Tibial nerve (tissue), 4 donors: ENCODE data around the gene HAUS2. TPM values are rescaled to one million over a fixed set of nuclear protein-coding genes. Genes with fewer than 3 reads are reported as not detected.

Experiments
- DNase-seq, 2 donors: peaks; one replicate each; pipeline ENCODE4 v3.0.0-alpha.2; 2019; ENCODE audit warnings: low spot score in 2 of 2
- H3K27ac ChIP-seq, 4 donors: fragments of 200-600 bp; sonication (generic) in 3 of 4; one replicate each; pipeline ENCODE4 v1.5.1; 2017 to 2019; ENCODE audit warnings: mild to moderate bottlenecking in 1 of 4
- H3K27me3 ChIP-seq, 2 donors: fragments of 200-600 bp; sonication (generic) in 1 of 2; one replicate each; pipeline versions ENCODE4 v1.5.1 to v1.6.0; 2017 to 2019
- H3K36me3 ChIP-seq, 3 donors: fragments of 200-600 bp; sonication (generic); one replicate each; pipeline ENCODE4 v1.5.1; 2018 to 2019
- H3K4me1 ChIP-seq, 4 donors: fragments of 200-600 bp; sonication (generic) in 3 of 4; one replicate each; pipeline ENCODE4 v1.5.1; 2017 to 2019
- H3K4me3 ChIP-seq, 4 donors: fragments of 200-600 bp; sonication (generic) in 3 of 4; one replicate each; pipeline ENCODE4 v1.5.1; 2017 to 2019; ENCODE audit warnings: mild to moderate bottlenecking in 1 of 4, moderate library complexity in 1 of 4
- H3K9me3 ChIP-seq, 4 donors: fragments of 200-600 bp; sonication (generic) in 3 of 4; one replicate each; pipeline ENCODE4 v1.5.1; 2017 to 2019
- EP300 ChIP-seq, 2 donors: sonication (generic); formaldehyde crosslinking; IDR thresholded peaks; one replicate each; pipeline ENCODE4 v1.6.1; 2017; ENCODE audit warnings: antibody characterized with exemption in 2 of 2, mild to moderate bottlenecking in 1 of 2
- POLR2A ChIP-seq, 2 donors: fragments of 450-650 bp; IDR thresholded peaks; one replicate each; pipeline ENCODE4 v1.6.1; 2017; ENCODE audit warnings: antibody characterized with exemption in 2 of 2, mild to moderate bottlenecking in 2 of 2, moderate library complexity in 2 of 2
- WGBS, 2 donors: methylation state at CpG; one replicate each; pipeline ENCODE4 v1.1.5; 2018; 5-methylcytosine and 5-hydroxymethylcytosine counted together
- total RNA-seq, 4 donors: library from RNA; depleted of rRNA; stranded (reverse); fragments of >200 nt; gene quantifications; one replicate each; pipeline ENCODE4 v1.1.0, GENCODE V29; 2016
- TF ChIP-seq, protein P1 (sequence below), 5 experiments: fragments of 200-600 bp in 3 of 5; fragments of 450-650 bp in 2 of 5; sonication (generic) in 3 of 5; IDR thresholded peaks; one replicate each; pipeline ENCODE4 v1.5.1; 2016 to 2019; ENCODE audit warnings: antibody characterized with exemption in 5 of 5, mild to moderate bottlenecking in 3 of 5, moderate library complexity in 2 of 5

Gene HAUS2
- total RNA-seq, 4 donors from 2014 or later = 17.1 to 29.1 (median 24.2) TPM

DNA sequence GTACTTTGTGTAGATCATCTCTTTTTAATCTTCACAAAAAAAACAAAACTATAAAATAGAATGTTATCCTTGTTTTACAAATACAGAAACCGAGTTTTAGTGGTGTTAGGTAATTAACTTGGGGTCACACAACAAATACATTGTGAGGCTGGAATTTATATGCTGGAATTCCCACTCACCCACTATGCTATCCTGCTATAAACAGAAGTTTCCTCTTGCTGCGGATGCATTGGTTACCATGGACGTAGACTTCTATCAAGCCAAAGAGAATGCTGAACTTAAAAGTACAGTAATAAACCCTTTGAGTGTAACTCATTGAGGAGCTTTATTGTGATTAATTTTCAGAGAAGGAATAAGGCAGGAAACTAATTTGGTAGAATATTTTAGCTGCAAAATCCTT is 44.0 kb upstream of the HAUS2 start:
- Histone ChIP-seq H3K27me3 (no peaks in the 10 kb centered on the region), H3K36me3 (no peaks in the 10 kb centered on the region), H3K4me3 (no peak overlapping the region), H3K9me3 (no peaks in the 10 kb centered on the region), H3K4me1 (peaks cover 0 to 52% (median 12%) of the 10 kb centered on the region in 4 donors), H3K27ac (peak overlapping the region in 3 of 4 donors; percentile 10 to 50 (median 45))
- 29 to 46% methylated on average over 3 of the region's 3 CpGs for WGBS, 2 donors
- TF ChIP-seq EP300 (IDR thresholded peaks at IDR 0.05) (no peak), POLR2A (IDR thresholded peaks at IDR 0.05) (no peak)
- TF ChIP-seq, protein P1, sequence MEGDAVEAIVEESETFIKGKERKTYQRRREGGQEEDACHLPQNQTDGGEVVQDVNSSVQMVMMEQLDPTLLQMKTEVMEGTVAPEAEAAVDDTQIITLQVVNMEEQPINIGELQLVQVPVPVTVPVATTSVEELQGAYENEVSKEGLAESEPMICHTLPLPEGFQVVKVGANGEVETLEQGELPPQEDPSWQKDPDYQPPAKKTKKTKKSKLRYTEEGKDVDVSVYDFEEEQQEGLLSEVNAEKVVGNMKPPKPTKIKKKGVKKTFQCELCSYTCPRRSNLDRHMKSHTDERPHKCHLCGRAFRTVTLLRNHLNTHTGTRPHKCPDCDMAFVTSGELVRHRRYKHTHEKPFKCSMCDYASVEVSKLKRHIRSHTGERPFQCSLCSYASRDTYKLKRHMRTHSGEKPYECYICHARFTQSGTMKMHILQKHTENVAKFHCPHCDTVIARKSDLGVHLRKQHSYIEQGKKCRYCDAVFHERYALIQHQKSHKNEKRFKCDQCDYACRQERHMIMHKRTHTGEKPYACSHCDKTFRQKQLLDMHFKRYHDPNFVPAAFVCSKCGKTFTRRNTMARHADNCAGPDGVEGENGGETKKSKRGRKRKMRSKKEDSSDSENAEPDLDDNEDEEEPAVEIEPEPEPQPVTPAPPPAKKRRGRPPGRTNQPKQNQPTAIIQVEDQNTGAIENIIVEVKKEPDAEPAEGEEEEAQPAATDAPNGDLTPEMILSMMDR (IDR thresholded peaks at IDR 0.05) = no peak
- no peak for DNase-seq

DNA sequence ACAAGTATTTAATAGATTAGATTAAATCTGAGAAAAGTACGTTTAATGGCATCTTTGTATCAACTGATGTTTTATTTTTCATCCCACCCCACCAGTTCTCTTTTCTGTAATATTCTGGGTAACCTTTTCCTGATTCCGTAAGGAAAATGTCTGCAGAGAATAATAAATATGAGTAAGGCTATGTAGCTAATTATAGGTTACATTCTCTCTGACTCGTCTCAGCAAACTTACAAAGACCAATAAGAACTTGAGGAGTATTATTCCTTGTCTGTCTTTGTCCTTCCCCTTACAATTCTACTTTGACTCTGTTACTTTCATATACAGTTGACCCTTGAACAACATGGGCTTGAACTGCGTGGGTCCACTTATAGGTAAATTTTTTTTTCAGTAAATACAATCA is 41.1 kb upstream of the HAUS2 start:
- no peak for DNase-seq
- peaks cover 0 to 4% (median 0%) of the 10 kb centered on the region in 3 donors for H3K36me3 ChIP-seq
- TF ChIP-seq EP300 (IDR thresholded peaks at IDR 0.05) (no peak), POLR2A (IDR thresholded peaks at IDR 0.05) (no peak)
- TF ChIP-seq, protein P1 (IDR thresholded peaks at IDR 0.05) = no peak
- WGBS, 2 donors = 78 to 79% methylated on average over 4 of the region's 4 CpGs
- H3K4me3 ChIP-seq = no peak overlapping the region
- H3K9me3 ChIP-seq = no peaks in the 10 kb centered on the region
- no peaks in the 10 kb centered on the region for H3K27me3 ChIP-seq
- peaks cover 0 to 39% (median 7%) of the 10 kb centered on the region in 4 donors for H3K4me1 ChIP-seq
- no peak overlapping the region for H3K27ac ChIP-seq

DNA sequence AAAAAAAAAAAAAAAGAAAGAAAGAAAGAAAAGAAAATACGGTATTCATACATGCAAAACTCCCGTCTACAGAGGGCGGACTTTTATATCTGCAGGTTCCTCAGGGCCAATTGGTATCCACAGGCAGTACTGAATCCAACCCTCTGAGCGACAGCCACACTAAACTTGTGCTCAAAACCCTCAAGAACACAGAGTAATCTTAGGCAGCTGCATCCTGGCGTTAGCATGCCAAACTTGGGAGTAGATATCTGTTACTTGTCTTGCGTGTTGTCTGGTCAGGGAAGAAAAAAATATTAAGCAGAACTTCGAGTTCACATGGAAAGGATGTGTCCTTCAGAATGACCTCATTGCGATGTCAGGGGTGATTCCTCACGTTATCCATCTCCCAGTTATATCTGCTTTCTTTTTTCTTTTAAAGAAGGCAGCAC is 40.4 kb upstream of the HAUS2 start:
- Histone ChIP-seq H3K9me3 (no peaks in the 10 kb centered on the region), H3K36me3 (peaks cover 0 to 7% (median 0%) of the 10 kb centered on the region in 3 donors), H3K27me3 (no peaks in the 10 kb centered on the region), H3K27ac (no peak overlapping the region), H3K4me3 (no peak overlapping the region), H3K4me1 (peaks cover 0 to 33% (median 7%) of the 10 kb centered on the region in 4 donors)
- 60 to 69% methylated on average over 9 of the region's 9 CpGs for WGBS, 2 donors
- no peak for TF ChIP-seq POLR2A (IDR thresholded peaks at IDR 0.05)
- TF ChIP-seq, protein P1 (IDR thresholded peaks at IDR 0.05) = no peak
- no peak for DNase-seq

DNA sequence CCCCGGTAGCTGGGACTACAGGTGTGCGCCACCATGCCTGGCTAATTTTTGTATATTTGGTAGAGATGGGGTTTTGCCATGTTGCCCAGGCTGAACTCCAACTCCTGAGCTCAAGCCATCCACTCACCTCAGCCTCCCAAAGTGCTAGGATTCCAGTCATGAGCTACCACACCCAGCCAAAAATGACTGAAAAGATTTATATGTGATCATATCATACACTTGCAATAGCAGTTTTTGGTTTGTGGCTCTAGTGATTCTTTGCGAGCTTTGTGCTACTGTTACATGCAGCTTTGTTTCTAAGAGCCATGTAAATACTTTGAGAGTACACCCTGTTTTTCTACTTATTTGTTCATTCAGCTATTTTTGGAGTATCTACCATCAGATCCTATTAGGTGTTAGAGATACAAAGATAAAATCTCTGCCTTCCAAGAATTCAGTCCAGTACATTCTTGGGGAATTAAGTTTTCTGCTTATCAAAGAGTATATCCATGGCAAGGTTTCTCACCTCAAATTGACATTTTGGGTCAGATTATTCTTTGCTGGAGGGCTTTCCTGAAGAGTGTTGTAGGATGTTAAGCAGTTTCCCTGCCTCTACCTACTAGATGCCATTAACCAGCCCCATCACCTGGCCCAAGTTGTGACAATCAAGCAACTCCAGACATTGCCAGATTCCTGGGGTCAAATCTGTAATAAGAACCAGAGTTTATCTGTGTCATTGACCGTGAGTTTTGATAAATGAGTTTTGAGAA is 38.2 kb upstream of the HAUS2 start:
- 93 to 94% methylated on average over 4 of the region's 4 CpGs for WGBS, 2 donors
- H3K4me3 ChIP-seq = no peak overlapping the region
- H3K27me3 ChIP-seq = no peaks in the 10 kb centered on the region
- peak overlapping the region in 2 of 4 donors; percentile 32 to 39 for H3K27ac ChIP-seq
- H3K9me3 ChIP-seq = no peaks in the 10 kb centered on the region
- TF ChIP-seq, protein P1 (IDR thresholded peaks at IDR 0.05) = no peak
- TF ChIP-seq EP300 (IDR thresholded peaks at IDR 0.05) (no peak), POLR2A (IDR thresholded peaks at IDR 0.05) (no peak)
- peaks cover 0 to 18% (median 0%) of the 10 kb centered on the region in 4 donors for H3K4me1 ChIP-seq
- DNase-seq = no peak
- peaks cover 0 to 29% (median 6%) of the 10 kb centered on the region in 3 donors for H3K36me3 ChIP-seq

DNA sequence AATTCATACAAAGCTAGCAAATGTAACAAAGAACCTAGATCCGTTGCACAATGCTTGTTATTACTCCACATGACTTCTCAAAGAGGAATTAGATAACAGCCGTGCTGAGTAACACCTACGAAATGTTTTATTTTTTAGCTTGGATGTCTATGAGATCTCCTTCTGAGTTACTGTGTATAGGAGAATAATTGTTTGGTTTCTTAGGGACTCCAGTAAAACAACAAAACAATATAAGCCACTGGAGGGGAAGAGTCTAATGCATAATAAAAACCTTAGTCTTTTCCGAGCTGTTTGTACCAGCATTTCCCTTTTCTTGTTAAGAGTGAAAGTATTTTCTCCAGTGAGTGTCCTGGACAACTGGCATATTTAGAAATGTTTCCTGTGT is 37.6 kb upstream of the HAUS2 start:
- TF ChIP-seq EP300 (IDR thresholded peaks at IDR 0.05) = no peak
- TF ChIP-seq, protein P1 (IDR thresholded peaks at IDR 0.05) = no peak
- no peak for TF ChIP-seq POLR2A (IDR thresholded peaks at IDR 0.05)
- Histone ChIP-seq H3K27ac (peak overlapping the region in 2 of 4 donors; percentile 39 to 49), H3K4me1 (peaks cover 0 to 18% (median 0%) of the 10 kb centered on the region in 4 donors), H3K4me3 (no peak overlapping the region), H3K27me3 (no peaks in the 10 kb centered on the region), H3K9me3 (no peaks in the 10 kb centered on the region), H3K36me3 (peaks cover 0 to 34% (median 6%) of the 10 kb centered on the region in 3 donors)
- DNase-seq = no peak
- WGBS, 2 donors = 58 to 60% methylated on average over 4 of the region's 4 CpGs
